OCI-LY3 (cell line): Measurements from ENCODE around the gene CALHM6.

Source experiments
- H2AFZ ChIP-seq: fragments of 200-600, 300-600 bp; shearing (Covaris generic); 2 replicates; pipeline ENCODE4 v1.6.0; 2014; ENCODE audit warnings: antibody characterized with exemption, low read depth, low read length
- H3K27ac ChIP-seq: fragments of 200-600, 300-600 bp; sonication (generic); 2 replicates; pipeline ENCODE4 v1.5.1; 2014; ENCODE audit warnings: mild to moderate bottlenecking, low read length, moderate library complexity, mixed read lengths
- H3K27me3 ChIP-seq: fragments of 200-600, 300-600 bp; sonication (generic); 2 replicates; pipeline ENCODE4 v1.6.1; 2014; ENCODE audit warnings: low read depth, low read length, mixed read lengths
- H3K36me3 ChIP-seq: fragments of 200-600, 300-600 bp; sonication (generic); replicated peaks from 2 replicates; pipeline ENCODE3; 2014; ENCODE audit warnings: low read depth, low read length, mixed read lengths
- H3K4me1 ChIP-seq: fragments of 300-600, 200-600 bp; sonication (generic); 2 replicates; pipeline ENCODE4 v1.6.1; 2014; ENCODE audit warnings: low read length, mixed read lengths
- H3K4me2 ChIP-seq: fragments of 200-600, 300-600 bp; sonication (generic); 2 replicates; pipeline ENCODE4 v1.6.1; 2014; ENCODE audit warnings: low read length, mixed read lengths
- H3K4me3 ChIP-seq: fragments of 300-600, 200-600 bp; sonication (generic); 2 replicates; pipeline ENCODE4 v1.5.1; 2014; ENCODE audit warnings: antibody characterized with exemption, mild to moderate bottlenecking, low read length, moderate library complexity
- H3K79me2 ChIP-seq: fragments of 300-600, 200-600 bp; shearing (Covaris generic); 2 replicates; pipeline ENCODE4 v1.6.1; 2014; ENCODE audit warnings: mild to moderate bottlenecking, low read length, mixed read lengths
- H3K9ac ChIP-seq: fragments of 300-600, 200-600 bp; shearing (Covaris generic); 2 replicates; pipeline ENCODE4 v1.6.0; 2014; ENCODE audit warnings: mild to moderate bottlenecking, low read length, moderate library complexity
- H3K9me3 ChIP-seq: fragments of 200-600, 300-600 bp; shearing (Covaris generic); 2 replicates; pipeline ENCODE4 v1.6.1; 2014; ENCODE audit warnings: low read length, mixed read lengths; ENCODE audit not compliant: insufficient read depth
- H4K20me1 ChIP-seq: fragments of 200-600, 300-600 bp; sonication (generic); 2 replicates; pipeline ENCODE4 v1.6.1; 2016; ENCODE audit warnings: low read length, mixed read lengths; ENCODE audit not compliant: insufficient read depth
- CTCF ChIP-seq: fragments of 200-600, 300-600 bp; sonication (generic); IDR thresholded peaks from 2 replicates; pipeline ENCODE4 v1.5.1; 2014; ENCODE audit warnings: antibody characterized with exemption, low read length, low read depth
- EZH2phosphoT487 ChIP-seq: fragments of 200-600 bp; shearing (Covaris generic); IDR thresholded peaks from 2 replicates; pipeline ENCODE4 v1.6.1; 2018; ENCODE audit warnings: antibody characterized with exemption, mixed run types, low read depth

CALHM6 gene

DNA sequence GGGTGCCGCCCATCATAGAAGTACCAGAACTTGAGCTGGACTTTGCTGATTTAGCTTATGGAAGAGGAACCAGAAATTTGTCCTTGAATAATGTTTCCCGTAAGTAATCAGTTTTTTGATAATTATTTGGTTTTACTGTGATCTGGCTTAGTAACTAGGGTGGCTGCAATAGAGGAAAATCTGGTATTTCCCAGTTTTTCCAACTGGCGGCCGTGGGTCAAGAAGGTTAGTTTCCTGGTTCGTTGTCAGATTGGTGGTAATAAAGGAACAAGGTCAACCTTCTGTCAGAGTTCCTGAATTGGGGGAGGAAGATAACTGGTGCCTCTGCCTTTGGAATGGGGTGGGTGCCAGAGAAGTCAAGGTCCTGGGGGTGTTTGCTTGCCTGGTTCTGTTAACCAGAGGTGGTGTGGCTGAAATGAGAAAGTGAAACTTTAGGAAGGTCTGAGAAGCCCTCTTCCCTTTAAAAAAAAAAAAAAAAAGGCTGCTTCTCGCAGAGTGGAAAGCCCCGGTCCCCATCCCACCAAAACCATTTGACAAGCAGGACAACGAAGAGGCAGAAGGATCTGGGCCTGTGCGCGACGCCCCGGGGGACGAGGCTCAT is at the start of gene CALHM6:
TSS of gene CALHM6 (plus strand) at position 45 of the 601 bp plus-strand sequence. CDS start at position 600, 555 bp downstream.
- Histone ChIP-seq H3K9ac (no peak within 1 kb of the TSS), H3K36me3 (no peaks in the 10 kb centered on the region), H3K79me2 (no peaks in the 10 kb centered on the region), H3K4me1 (peaks cover 25% of the 10 kb centered on the region), H4K20me1 (no peaks in the 10 kb centered on the region), H3K9me3 (no peaks in the 10 kb centered on the region), H3K4me3 (no peak within 1 kb of the TSS), H2AFZ (no peak within 1 kb of the TSS), H3K27me3 (no peaks in the 10 kb centered on the region), H3K4me2 (no peak within 1 kb of the TSS), H3K27ac (no peak within 1 kb of the TSS)
- TF ChIP-seq CTCF, result no peak
- no peak for TF ChIP-seq EZH2phosphoT487

DNA sequence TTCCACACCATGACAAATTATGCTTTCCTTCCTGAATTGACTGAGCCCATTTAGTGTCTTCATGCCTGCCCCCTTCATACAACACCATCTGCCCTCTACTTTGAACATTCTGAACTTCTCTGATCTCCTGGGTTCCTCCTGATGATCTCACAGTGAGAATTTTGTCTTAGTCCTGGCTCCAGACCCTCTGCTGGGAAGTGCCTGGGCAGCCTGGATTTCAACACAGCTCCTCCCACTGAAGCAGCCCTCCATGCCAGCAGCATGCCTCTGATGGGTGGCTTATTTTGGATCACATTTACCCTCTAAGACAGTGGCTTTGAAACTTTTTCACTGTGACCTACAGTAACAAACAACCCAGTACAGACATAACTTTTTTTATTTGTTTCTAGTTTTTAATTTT is 48.9 kb upstream of the CALHM6 start:
- peaks cover 26% of the 10 kb centered on the region for H3K36me3 ChIP-seq
- H2AFZ ChIP-seq, result no peak overlapping the region
- peaks cover 21% of the 10 kb centered on the region for H4K20me1 ChIP-seq
- no peaks in the 10 kb centered on the region for H3K27me3 ChIP-seq
- no peak overlapping the region for H3K27ac ChIP-seq
- H3K4me1 ChIP-seq, result peaks cover 49% of the 10 kb centered on the region
- H3K9ac ChIP-seq, result no peak overlapping the region
- no peak overlapping the region for H3K4me2 ChIP-seq
- H3K79me2 ChIP-seq, result peaks cover 97% of the 10 kb centered on the region
- no peak overlapping the region for H3K4me3 ChIP-seq
- no peak for TF ChIP-seq EZH2phosphoT487
- TF ChIP-seq CTCF, result no peak
- H3K9me3 ChIP-seq, result no peaks in the 10 kb centered on the region

GRCh38 chr6:116413357-116413756 is 47.8 kb upstream of the CALHM6 start:
- no peak overlapping the region for H3K4me2 ChIP-seq
- peaks cover 95% of the 10 kb centered on the region for H3K79me2 ChIP-seq
- no peak for TF ChIP-seq CTCF
- TF ChIP-seq EZH2phosphoT487, result no peak
- H3K9ac ChIP-seq, result no peak overlapping the region
- peaks cover 38% of the 10 kb centered on the region for H3K4me1 ChIP-seq
- no peaks in the 10 kb centered on the region for H3K9me3 ChIP-seq
- H3K27me3 ChIP-seq, result no peaks in the 10 kb centered on the region
- peaks cover 25% of the 10 kb centered on the region for H4K20me1 ChIP-seq
- H3K36me3 ChIP-seq, result peaks cover 22% of the 10 kb centered on the region
- no peak overlapping the region for H3K27ac ChIP-seq
- no peak overlapping the region for H2AFZ ChIP-seq
- H3K4me3 ChIP-seq, result no peak overlapping the region

- Histone ChIP-seq H3K4me3 (no peak overlapping the region), H3K27ac (no peak overlapping the region), H3K9ac (no peak overlapping the region), H3K27me3 (no peaks in the 10 kb centered on the region), H2AFZ (no peak overlapping the region), H4K20me1 (peaks cover 45% of the 10 kb centered on the region), H3K4me1 (no peaks in the 10 kb centered on the region), H3K9me3 (no peaks in the 10 kb centered on the region), H3K4me2 (no peak overlapping the region), H3K36me3 (peaks cover 9% of the 10 kb centered on the region), H3K79me2 (peaks cover 95% of the 10 kb centered on the region)
- no peak for TF ChIP-seq EZH2phosphoT487
- TF ChIP-seq CTCF, result no peak
These were observed 43.5 kb upstream of the CALHM6 start for GRCh38 chr6:116417661-116418060.
